Omental fat pad (tissue), 4 donors: Measurements from ENCODE around the gene AKAP6. TPM values are rescaled to one million over a fixed set of nuclear protein-coding genes. Genes with fewer than 3 reads are reported as not detected.

Source experiments
- ATAC-seq: fragments of 150-250 bp; one replicate; pipeline ENCODE4 v1.9.1; 2016; ENCODE audit warnings: mild to moderate bottlenecking, moderate library complexity; ENCODE audit not compliant: low FRiP score
- DNase-seq: peaks from one replicate; pipeline ENCODE4 v3.0.0-alpha.2; 2019; ENCODE audit warnings: low spot score
- CTCF ChIP-seq, 3 donors: fragments of 450-650 bp; IDR thresholded peaks; one replicate each; pipeline ENCODE4 v1.5.1; 2016 to 2017; ENCODE audit warnings: antibody characterized with exemption in 3 of 3, mild to moderate bottlenecking in 3 of 3, moderate library complexity in 2 of 3
- total RNA-seq, 4 donors: library from RNA; depleted of rRNA; stranded (reverse); fragments of >200 nt; gene quantifications; one replicate each; pipeline ENCODE4 v1.1.0, GENCODE V29; 2016

AKAP6 gene
- total RNA-seq, 4 donors from 2014 or later, result 3.3 to 8.7 (median 5.2) TPM

- no peak for TF ChIP-seq CTCF (IDR thresholded peaks at IDR 0.05)
- no peak for ATAC-seq
- no peak for DNase-seq
Observed at GRCh38 chr14:32313844-32314376, 15.2 kb upstream of the AKAP6 start.

- DNase-seq (no peak), ATAC-seq (no peak)
- TF ChIP-seq CTCF (IDR thresholded peaks at IDR 0.05), result no peak
Observed at GRCh38 chr14:32318087-32318795, 10.9 kb upstream of the AKAP6 start.

- TF ChIP-seq CTCF (IDR thresholded peaks at IDR 0.05), result no peak
- ATAC-seq (no peak), DNase-seq (no peak)
Observed at GRCh38 chr14:32319368-32320049, 9.6 kb upstream of the AKAP6 start.

DNA sequence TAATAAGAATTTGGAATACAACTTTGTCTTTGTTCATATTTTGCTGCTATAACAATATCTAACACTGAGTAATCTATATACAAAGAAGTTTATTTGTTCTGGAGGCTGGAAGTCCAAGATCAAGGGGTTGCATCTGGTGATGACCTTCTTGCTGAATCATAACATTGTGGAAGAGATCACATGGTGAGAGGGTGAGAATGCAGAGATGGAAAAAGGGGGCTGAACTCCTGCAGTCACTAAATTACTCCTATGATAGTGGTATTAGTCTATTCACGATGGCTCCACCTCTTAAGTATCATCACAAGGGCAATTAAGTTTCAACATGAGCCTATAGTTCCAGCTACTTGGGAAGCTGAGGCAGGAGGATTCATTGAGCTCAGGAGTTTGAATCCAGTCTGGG is 4.5 kb upstream of the AKAP6 start:
- DNase-seq, result no peak

GRCh38 chr14:32327255-32327961 is 1.7 kb upstream of the AKAP6 start:
- DNase-seq (no peak), ATAC-seq (no peak)
- TF ChIP-seq CTCF (IDR thresholded peaks at IDR 0.05), result no peak

More for the DNA sequence above, 4.5 kb upstream of the AKAP6 start:
- TF ChIP-seq CTCF (IDR thresholded peaks at IDR 0.05), result no peak
- no peak for ATAC-seq

DNA sequence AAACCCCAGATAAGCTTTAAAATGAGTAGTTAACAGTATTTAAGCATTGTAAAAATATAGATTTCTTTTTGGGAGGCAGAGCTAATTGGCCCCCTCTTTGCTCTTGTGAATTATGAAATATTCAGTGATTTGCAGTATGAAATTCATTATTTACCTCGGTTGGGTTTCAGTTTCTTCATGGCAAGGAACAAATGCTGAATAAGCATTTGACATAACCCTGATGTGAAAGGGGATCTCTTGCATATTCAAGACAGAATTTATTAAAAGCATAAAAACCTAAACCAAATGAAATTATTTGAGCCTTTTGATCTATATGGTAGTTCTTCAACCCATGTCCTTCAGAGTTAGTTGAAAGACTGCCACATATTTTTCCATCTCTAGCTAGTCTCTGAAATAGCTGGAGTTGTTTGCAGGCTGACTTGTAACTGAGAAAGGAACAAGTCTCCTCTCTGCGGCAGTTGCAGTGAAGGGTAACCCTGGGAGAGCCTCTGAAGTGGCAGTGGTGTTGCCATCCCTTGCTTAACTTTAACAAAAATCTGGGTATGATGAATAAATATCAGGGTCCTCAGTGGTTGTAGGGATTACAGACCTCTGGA is 690 bp downstream of the AKAP6 start:
- DNase-seq (no peak), ATAC-seq (no peak)
- no peak for TF ChIP-seq CTCF (IDR thresholded peaks at IDR 0.05)
